ENCODE measurements around the gene SF3A2.
A peak's percentile ranks its signal among the peaks of the same experiment; 100 is the strongest.

SF3A2 gene

DNA sequence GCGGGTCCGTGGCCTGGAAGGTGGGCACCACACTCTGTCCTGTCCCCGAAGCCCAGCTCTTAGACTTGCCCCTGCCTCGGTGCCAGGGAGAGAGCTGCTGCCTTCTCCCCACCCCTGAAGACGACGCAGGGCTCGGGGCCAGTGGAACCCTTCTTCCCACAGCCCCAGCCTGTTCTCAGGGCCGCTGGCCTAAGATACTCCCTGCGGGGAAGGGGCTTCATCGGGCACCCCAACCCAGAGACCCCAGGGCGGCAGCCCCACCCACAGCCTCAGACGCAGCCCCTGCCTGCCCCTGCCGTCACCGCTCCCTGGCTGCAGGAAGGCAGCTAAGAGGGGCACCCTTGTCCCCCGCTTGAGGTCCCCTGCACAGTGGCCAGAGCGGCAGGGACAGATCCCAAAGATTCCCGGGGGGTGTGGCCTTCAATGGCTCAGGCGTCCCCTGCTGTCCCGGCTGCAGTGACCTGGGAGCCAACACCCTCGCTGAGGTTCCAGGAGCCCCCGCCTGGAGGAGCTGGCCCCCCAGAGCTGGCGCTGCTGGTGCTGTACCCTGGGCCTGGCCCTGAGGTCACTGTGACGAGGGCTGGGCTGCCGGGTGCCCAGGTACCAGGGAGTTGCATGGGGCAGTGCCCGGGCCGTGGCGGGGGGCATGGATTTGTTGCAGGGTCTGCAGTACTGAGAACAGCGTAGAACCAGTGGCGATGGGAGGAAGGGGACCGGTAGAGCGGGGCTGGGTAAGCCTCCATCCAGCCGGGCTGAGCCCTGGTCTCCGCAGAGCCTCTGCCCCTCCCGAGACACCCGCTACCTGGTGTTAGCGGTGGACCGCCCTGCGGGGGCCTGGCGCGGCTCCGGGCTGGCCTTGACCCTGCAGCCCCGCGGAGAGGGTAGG lies 13.5 kb downstream of the SF3A2 start:
- Histone ChIP-seq H3K9me3 (ENCODE audit: control insufficient read depth, insufficient read depth, low read depth, low read length) (no peaks in the 10 kb centered on the region), H3K27ac (ENCODE audit: extremely low read depth, low read depth, low read length) (no peak overlapping the region), H3K4me3 (ENCODE audit: low read depth, low read length) (no peak overlapping the region), H3K4me1 (ENCODE audit: control insufficient read depth, insufficient read depth, low read length) (no peaks in the 10 kb centered on the region), H3K36me3 (ENCODE audit: control insufficient read depth in 2 of 2, insufficient read depth in 1 of 2, low read length in 2 of 2) (peaks cover under 1 to 39% of the 10 kb centered on the region in 2 experiments; a peak in 2 of 3 replicates)
- ChIA-PET CTCF (interaction anchor here (0.5 to 0.6 kb wide), 3 partner anchors 11 to 22 kb away, joined by 3 read pairs; no protein-coding TSS in a partner anchor), POLR2A (interaction anchor here (0.6 to 3.4 kb wide), 4 partner anchors 12 to 226 kb away, joined by 3 to 14 read pairs (median 6); partner anchors contain the start of genes GADD45B and PLEKHJ1)
- no peak for TF ChIP-seq ZNF169 (tag by site-specific recombination; IDR thresholded peaks at IDR 0.05)
- TF ChIP-seq, protein P1, sequence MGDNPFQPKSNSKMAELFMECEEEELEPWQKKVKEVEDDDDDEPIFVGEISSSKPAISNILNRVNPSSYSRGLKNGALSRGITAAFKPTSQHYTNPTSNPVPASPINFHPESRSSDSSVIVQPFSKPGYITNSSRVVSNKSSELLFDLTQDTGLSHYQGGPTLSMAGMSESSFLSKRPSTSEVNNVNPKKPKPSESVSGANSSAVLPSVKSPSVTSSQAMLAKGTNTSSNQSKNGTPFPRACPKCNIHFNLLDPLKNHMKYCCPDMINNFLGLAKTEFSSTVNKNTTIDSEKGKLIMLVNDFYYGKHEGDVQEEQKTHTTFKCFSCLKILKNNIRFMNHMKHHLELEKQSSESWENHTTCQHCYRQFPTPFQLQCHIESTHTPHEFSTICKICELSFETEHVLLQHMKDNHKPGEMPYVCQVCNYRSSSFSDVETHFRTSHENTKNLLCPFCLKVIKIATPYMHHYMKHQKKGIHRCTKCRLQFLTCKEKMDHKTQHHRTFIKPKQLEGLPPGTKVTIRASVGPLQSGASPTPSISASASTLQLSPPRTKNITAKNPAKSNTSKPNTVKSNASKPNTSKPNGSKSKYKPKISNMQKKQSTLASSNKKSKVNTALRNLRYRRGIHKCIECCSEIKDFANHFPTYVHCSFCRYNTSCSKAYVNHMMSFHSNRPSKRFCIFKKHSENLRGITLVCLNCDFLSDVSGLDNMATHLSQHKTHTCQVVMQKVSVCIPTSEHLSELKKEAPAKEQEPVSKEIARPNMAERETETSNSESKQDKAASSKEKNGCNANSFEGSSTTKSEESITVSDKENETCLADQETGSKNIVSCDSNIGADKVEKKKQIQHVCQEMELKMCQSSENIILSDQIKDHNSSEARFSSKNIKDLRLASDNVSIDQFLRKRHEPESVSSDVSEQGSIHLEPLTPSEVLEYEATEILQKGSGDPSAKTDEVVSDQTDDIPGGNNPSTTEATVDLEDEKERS (tag by site-specific recombination; IDR thresholded peaks at IDR 0.05), result no peak
- TF ChIP-seq ZNF132 (tag by site-specific recombination; IDR thresholded peaks at IDR 0.05; ENCODE audit: borderline replicate concordance), result no peak
- no peak for TF ChIP-seq ZNF660 (tag by site-specific recombination; IDR thresholded peaks at IDR 0.05)
- peak; percentile 33; the same call in 1 of the 2 replicates for TF ChIP-seq GLIS2 (tag by site-specific recombination; IDR thresholded peaks at IDR 0.05)
- TF ChIP-seq ZNF2 (tag by site-specific recombination; IDR thresholded peaks at IDR 0.05), result 0 out of 2 replicates have a peak, but pooled peaks have one; percentile 17
- TF ChIP-seq, protein P2, sequence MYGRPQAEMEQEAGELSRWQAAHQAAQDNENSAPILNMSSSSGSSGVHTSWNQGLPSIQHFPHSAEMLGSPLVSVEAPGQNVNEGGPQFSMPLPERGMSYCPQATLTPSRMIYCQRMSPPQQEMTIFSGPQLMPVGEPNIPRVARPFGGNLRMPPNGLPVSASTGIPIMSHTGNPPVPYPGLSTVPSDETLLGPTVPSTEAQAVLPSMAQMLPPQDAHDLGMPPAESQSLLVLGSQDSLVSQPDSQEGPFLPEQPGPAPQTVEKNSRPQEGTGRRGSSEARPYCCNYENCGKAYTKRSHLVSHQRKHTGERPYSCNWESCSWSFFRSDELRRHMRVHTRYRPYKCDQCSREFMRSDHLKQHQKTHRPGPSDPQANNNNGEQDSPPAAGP (tag by site-specific recombination; IDR thresholded peaks at IDR 0.05), result no peak
- no peak for TF ChIP-seq ZNF670 (tag by site-specific recombination; IDR thresholded peaks at IDR 0.05; ENCODE audit: low read depth)
- no peak for TF ChIP-seq ZNF114 (tag by site-specific recombination; IDR thresholded peaks at IDR 0.05)
- no peak for TF ChIP-seq KLF10 (tag by site-specific recombination; IDR thresholded peaks at IDR 0.05)
- TF ChIP-seq, protein P3, sequence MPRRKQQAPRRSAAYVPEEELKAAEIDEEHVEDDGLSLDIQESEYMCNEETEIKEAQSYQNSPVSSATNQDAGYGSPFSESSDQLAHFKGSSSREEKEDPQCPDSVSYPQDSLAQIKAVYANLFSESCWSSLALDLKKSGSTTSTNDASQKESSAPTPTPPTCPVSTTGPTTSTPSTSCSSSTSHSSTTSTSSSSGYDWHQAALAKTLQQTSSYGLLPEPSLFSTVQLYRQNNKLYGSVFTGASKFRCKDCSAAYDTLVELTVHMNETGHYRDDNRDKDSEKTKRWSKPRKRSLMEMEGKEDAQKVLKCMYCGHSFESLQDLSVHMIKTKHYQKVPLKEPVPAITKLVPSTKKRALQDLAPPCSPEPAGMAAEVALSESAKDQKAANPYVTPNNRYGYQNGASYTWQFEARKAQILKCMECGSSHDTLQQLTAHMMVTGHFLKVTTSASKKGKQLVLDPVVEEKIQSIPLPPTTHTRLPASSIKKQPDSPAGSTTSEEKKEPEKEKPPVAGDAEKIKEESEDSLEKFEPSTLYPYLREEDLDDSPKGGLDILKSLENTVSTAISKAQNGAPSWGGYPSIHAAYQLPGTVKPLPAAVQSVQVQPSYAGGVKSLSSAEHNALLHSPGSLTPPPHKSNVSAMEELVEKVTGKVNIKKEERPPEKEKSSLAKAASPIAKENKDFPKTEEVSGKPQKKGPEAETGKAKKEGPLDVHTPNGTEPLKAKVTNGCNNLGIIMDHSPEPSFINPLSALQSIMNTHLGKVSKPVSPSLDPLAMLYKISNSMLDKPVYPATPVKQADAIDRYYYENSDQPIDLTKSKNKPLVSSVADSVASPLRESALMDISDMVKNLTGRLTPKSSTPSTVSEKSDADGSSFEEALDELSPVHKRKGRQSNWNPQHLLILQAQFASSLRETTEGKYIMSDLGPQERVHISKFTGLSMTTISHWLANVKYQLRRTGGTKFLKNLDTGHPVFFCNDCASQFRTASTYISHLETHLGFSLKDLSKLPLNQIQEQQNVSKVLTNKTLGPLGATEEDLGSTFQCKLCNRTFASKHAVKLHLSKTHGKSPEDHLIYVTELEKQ (tag by site-specific recombination; IDR thresholded peaks at IDR 0.05; ENCODE audit: borderline replicate concordance), result no peak
- 0 out of 2 replicates have a peak, but pooled peaks have one; percentile 6 for TF ChIP-seq ZIC2 (tag by site-specific recombination; IDR thresholded peaks at IDR 0.05)
- no peak for TF ChIP-seq HOXC10 (CRISPR knock-in tag; IDR thresholded peaks at IDR 0.05)
- TF ChIP-seq ZBTB48 (tag by site-specific recombination; IDR thresholded peaks at IDR 0.05), result no peak
- TF ChIP-seq SCRT2 (tag by site-specific recombination; IDR thresholded peaks at IDR 0.05), result no peak
- no peak for TF ChIP-seq SCRT1 (tag by site-specific recombination; IDR thresholded peaks at IDR 0.05; ENCODE audit: borderline replicate concordance)
- peak; percentile 60 for TF ChIP-seq ZNF600 (tag by site-specific recombination; IDR thresholded peaks at IDR 0.05)
- TF ChIP-seq ZNF530 (tag by site-specific recombination; IDR thresholded peaks at IDR 0.05; ENCODE audit: low read depth), result no peak
- no peak for TF ChIP-seq ZNF624 (tag by site-specific recombination; IDR thresholded peaks at IDR 0.05)
- TF ChIP-seq, protein P4, sequence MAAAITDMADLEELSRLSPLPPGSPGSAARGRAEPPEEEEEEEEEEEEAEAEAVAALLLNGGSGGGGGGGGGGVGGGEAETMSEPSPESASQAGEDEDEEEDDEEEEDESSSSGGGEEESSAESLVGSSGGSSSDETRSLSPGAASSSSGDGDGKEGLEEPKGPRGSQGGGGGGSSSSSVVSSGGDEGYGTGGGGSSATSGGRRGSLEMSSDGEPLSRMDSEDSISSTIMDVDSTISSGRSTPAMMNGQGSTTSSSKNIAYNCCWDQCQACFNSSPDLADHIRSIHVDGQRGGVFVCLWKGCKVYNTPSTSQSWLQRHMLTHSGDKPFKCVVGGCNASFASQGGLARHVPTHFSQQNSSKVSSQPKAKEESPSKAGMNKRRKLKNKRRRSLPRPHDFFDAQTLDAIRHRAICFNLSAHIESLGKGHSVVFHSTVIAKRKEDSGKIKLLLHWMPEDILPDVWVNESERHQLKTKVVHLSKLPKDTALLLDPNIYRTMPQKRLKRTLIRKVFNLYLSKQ (tag by site-specific recombination; IDR thresholded peaks at IDR 0.05; ENCODE audit: borderline replicate concordance), result no peak
- TF ChIP-seq ZNF366 (tag by site-specific recombination; conservative IDR thresholded peaks at IDR 0.05), result no peak
- TF ChIP-seq ZNF426 (tag by site-specific recombination; IDR thresholded peaks at IDR 0.05), result no peak
- TF ChIP-seq ZFP37 (tag by site-specific recombination; IDR thresholded peaks at IDR 0.05), result 0 out of 2 replicates have a peak, but pooled peaks have one; percentile 36
- TF ChIP-seq MYNN (tag by site-specific recombination; IDR thresholded peaks at IDR 0.05; ENCODE audit: borderline replicate concordance), result no peak
- TF ChIP-seq, protein P5, sequence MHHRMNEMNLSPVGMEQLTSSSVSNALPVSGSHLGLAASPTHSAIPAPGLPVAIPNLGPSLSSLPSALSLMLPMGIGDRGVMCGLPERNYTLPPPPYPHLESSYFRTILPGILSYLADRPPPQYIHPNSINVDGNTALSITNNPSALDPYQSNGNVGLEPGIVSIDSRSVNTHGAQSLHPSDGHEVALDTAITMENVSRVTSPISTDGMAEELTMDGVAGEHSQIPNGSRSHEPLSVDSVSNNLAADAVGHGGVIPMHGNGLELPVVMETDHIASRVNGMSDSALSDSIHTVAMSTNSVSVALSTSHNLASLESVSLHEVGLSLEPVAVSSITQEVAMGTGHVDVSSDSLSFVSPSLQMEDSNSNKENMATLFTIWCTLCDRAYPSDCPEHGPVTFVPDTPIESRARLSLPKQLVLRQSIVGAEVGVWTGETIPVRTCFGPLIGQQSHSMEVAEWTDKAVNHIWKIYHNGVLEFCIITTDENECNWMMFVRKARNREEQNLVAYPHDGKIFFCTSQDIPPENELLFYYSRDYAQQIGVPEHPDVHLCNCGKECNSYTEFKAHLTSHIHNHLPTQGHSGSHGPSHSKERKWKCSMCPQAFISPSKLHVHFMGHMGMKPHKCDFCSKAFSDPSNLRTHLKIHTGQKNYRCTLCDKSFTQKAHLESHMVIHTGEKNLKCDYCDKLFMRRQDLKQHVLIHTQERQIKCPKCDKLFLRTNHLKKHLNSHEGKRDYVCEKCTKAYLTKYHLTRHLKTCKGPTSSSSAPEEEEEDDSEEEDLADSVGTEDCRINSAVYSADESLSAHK (tag by site-specific recombination; IDR thresholded peaks at IDR 0.05), result no peak
